ENCODE measurements around the gene RPA4.

RPA4 gene

GRCh38 chrX:96907516-96908272 lies 24.0 kb downstream of the RPA4 start:
- DNase-seq (ENCODE audit: low read depth) = peak; percentile 8

GRCh38 chrX:96909291-96909690 lies 25.6 kb downstream of the RPA4 start:
- TF ChIP-seq CTCF (conservative IDR thresholded peaks at IDR 0.05; ENCODE audit: low read depth, low read length) = no peak
- DNase-seq (ENCODE audit: low read depth) = no peak
- H3K4me3 ChIP-seq (ENCODE audit: low read length) = no peak overlapping the region

More at GRCh38 chrX:96907516-96908272, 24.0 kb downstream of the RPA4 start:
- H3K4me3 ChIP-seq (ENCODE audit: low read length) = no peak overlapping the region
- TF ChIP-seq CTCF (conservative IDR thresholded peaks at IDR 0.05; ENCODE audit: low read depth, low read length) = no peak

- TF ChIP-seq CTCF (conservative IDR thresholded peaks at IDR 0.05; ENCODE audit: low read depth, low read length) = no peak
- H3K4me3 ChIP-seq (ENCODE audit: low read length) = no peak overlapping the region
- no peak for DNase-seq (ENCODE audit: low read depth)
Measured at GRCh38 chrX:96918864-96919263, 35.2 kb downstream of the RPA4 start.

- H3K4me3 ChIP-seq (ENCODE audit: low read length) = no peak overlapping the region
- TF ChIP-seq CTCF (conservative IDR thresholded peaks at IDR 0.05; ENCODE audit: low read depth, low read length) = no peak
- no peak for DNase-seq (ENCODE audit: low read depth)
Measured at GRCh38 chrX:96919672-96920071, 36.0 kb downstream of the RPA4 start.

GRCh38 chrX:96924581-96924980 lies 40.9 kb downstream of the RPA4 start:
- TF ChIP-seq CTCF (conservative IDR thresholded peaks at IDR 0.05; ENCODE audit: low read depth, low read length) = no peak
- no peak overlapping the region for H3K4me3 ChIP-seq (ENCODE audit: low read length)
- DNase-seq (ENCODE audit: low read depth) = no peak

- H3K4me3 ChIP-seq (ENCODE audit: low read length) = no peak overlapping the region
- no peak for TF ChIP-seq CTCF (conservative IDR thresholded peaks at IDR 0.05; ENCODE audit: low read depth, low read length)
- DNase-seq (ENCODE audit: low read depth) = no peak
Measured at GRCh38 chrX:96929036-96929435, 45.3 kb downstream of the RPA4 start.

All from retinal pigment epithelial cell (primary cell).